Osteocyte (in vitro differentiated cells): ENCODE data around the gene SCAF1. TPM values are rescaled to one million over a fixed set of nuclear protein-coding genes. Genes with fewer than 3 reads are reported as not detected.

ENCODE experiments used
- DNase-seq: peaks from one replicate; pipeline ENCODE4 v3.0.0; 2021; ENCODE audit warnings: mixed read lengths; ENCODE audit not compliant: unreplicated experiment; ENCODE audit errors: extremely low spot score
- H3K27ac Mint-ChIP-seq: one replicate; pipeline ENCODE4 v1.8.0; 2021; ENCODE audit warnings: mild to moderate bottlenecking, mixed read lengths; ENCODE audit not compliant: unreplicated experiment
- H3K27me3 Mint-ChIP-seq: one replicate; pipeline ENCODE4 v1.8.0; 2021; ENCODE audit warnings: mixed read lengths; ENCODE audit not compliant: unreplicated experiment
- H3K36me3 Mint-ChIP-seq: one replicate; pipeline ENCODE4 v1.8.0; 2021; ENCODE audit warnings: mixed read lengths; ENCODE audit not compliant: unreplicated experiment
- H3K4me1 Mint-ChIP-seq: one replicate; pipeline ENCODE4 v1.8.0; 2021; ENCODE audit warnings: mixed read lengths; ENCODE audit not compliant: unreplicated experiment
- H3K4me3 Mint-ChIP-seq: one replicate; pipeline ENCODE4 v1.8.0; 2021; ENCODE audit warnings: mild to moderate bottlenecking, moderate library complexity, mixed read lengths; ENCODE audit not compliant: unreplicated experiment
- H3K9me3 Mint-ChIP-seq: one replicate; pipeline ENCODE4 v1.8.0; 2021; ENCODE audit warnings: mixed read lengths; ENCODE audit not compliant: unreplicated experiment
- CTCF ChIP-seq: fragments of 200-600 bp; sonication (generic); IDR thresholded peaks from 2 replicates; pipeline ENCODE4 v1.5.0; 2021; ENCODE audit warnings: antibody characterized with exemption, mild to moderate bottlenecking, moderate library complexity
- total RNA-seq: library from RNA; stranded (reverse); gene quantifications from 2 replicates; pipeline ENCODE4 v1.2.1, GENCODE V29; 2021

SCAF1 gene
- total RNA-seq, 1 donor from 2014 or later = 81.9 TPM

GRCh38 chr19:49677231-49677900 lies 35.4 kb downstream of the SCAF1 start, which contains the start of gene PRMT1:
Gene PRMT1 (plus strand): TSS chr19:49677271. CDS start chr19:49677281, 10 bp downstream.
- Mint-ChIP-seq H3K4me3 (peak within 1 kb of the TSS; percentile 99), H3K9me3 (no peaks in the 10 kb centered on the region), H3K27me3 (no peaks in the 10 kb centered on the region), H3K4me1 (peaks cover 32% of the 10 kb centered on the region), H3K36me3 (peaks cover under 1% of the 10 kb centered on the region), H3K27ac (peak within 1 kb of the TSS; percentile 99)
- DNase-seq = no peak
- TF ChIP-seq CTCF = no peak

- peak; percentile 91 for DNase-seq
- H3K36me3 Mint-ChIP-seq = peaks cover 3% of the 10 kb centered on the region
- H3K27ac Mint-ChIP-seq = peak overlapping the region; percentile 83
- H3K27me3 Mint-ChIP-seq = no peaks in the 10 kb centered on the region
- peaks cover 31% of the 10 kb centered on the region for H3K4me1 Mint-ChIP-seq
- peak; percentile 71 for TF ChIP-seq CTCF
- H3K4me3 Mint-ChIP-seq = peak overlapping the region; percentile 80
- no peaks in the 10 kb centered on the region for H3K9me3 Mint-ChIP-seq
These were observed 36.1 kb downstream of the SCAF1 start for GRCh38 chr19:49677901-49678674.

GRCh38 chr19:49678985-49679770 lies 37.2 kb downstream of the SCAF1 start:
- H3K9me3 Mint-ChIP-seq = no peaks in the 10 kb centered on the region
- peak overlapping the region; percentile 83 for H3K27ac Mint-ChIP-seq
- H3K36me3 Mint-ChIP-seq = peaks cover 4% of the 10 kb centered on the region
- no peak for DNase-seq
- peaks cover 31% of the 10 kb centered on the region for H3K4me1 Mint-ChIP-seq
- H3K4me3 Mint-ChIP-seq = no peak overlapping the region
- H3K27me3 Mint-ChIP-seq = no peaks in the 10 kb centered on the region
- TF ChIP-seq CTCF = no peak

GRCh38 chr19:49679771-49680413 lies 37.9 kb downstream of the SCAF1 start:
- Mint-ChIP-seq H3K36me3 (peaks cover 6% of the 10 kb centered on the region), H3K4me1 (peaks cover 31% of the 10 kb centered on the region), H3K27ac (peak overlapping the region; percentile 47), H3K4me3 (no peak overlapping the region), H3K27me3 (no peaks in the 10 kb centered on the region), H3K9me3 (no peaks in the 10 kb centered on the region)
- DNase-seq = no peak
- TF ChIP-seq CTCF = no peak
